Stimulated activated CD4-positive, alpha-beta T cell treated with anti-CD3 and anti-CD28 coated beads, Interleukin-12 subunit alpha, Interleukin-12 subunit beta, amount 100 ng/mL, for 4 hours (primary cell): ENCODE results near the gene NFIL3.
"Not testable (repeated sequence)": the region's sequence is repeated elsewhere in the genome, so short reads cannot be mapped to it uniquely, and the experiment has no call there.

ENCODE experiments used
- DNase-seq: peaks from one replicate; pipeline ENCODE4 v3.0.0-alpha.2; 2020

Gene NFIL3

GRCh38 chr9:91393826-91394225 is 29.8 kb downstream of the NFIL3 start:
- DNase-seq, result no peak

GRCh38 chr9:91392435-91392834 is 31.2 kb downstream of the NFIL3 start:
- no peak for DNase-seq

- no peak for DNase-seq
These were observed 31.8 kb downstream of the NFIL3 start for GRCh38 chr9:91391818-91392217.

- DNase-seq, result no peak
These were observed 32.2 kb downstream of the NFIL3 start for GRCh38 chr9:91391412-91391811.

- not testable (repeated sequence) for DNase-seq
These were observed 33.9 kb downstream of the NFIL3 start for GRCh38 chr9:91389686-91390085.

GRCh38 chr9:91386765-91387164 is 36.9 kb downstream of the NFIL3 start:
- DNase-seq, result no peak

GRCh38 chr9:91384954-91385353 is 38.7 kb downstream of the NFIL3 start:
- DNase-seq, result no peak

GRCh38 chr9:91383577-91383976 is 40.1 kb downstream of the NFIL3 start:
- no peak for DNase-seq

- DNase-seq, result no peak
These were observed 41.3 kb downstream of the NFIL3 start for GRCh38 chr9:91382298-91382697.

GRCh38 chr9:91379426-91379825 is 44.2 kb downstream of the NFIL3 start:
- no peak for DNase-seq

- DNase-seq, result no peak
These were observed 44.9 kb downstream of the NFIL3 start for GRCh38 chr9:91378695-91379127.

GRCh38 chr9:91378054-91378453 is 45.6 kb downstream of the NFIL3 start:
- not testable (repeated sequence) for DNase-seq

- no peak for DNase-seq
These were observed 47.4 kb downstream of the NFIL3 start for GRCh38 chr9:91376239-91376638.

GRCh38 chr9:91374939-91375338 is 48.7 kb downstream of the NFIL3 start:
- DNase-seq, result no peak

- DNase-seq, result no peak
These were observed 51.7 kb downstream of the NFIL3 start for GRCh38 chr9:91371894-91372293.

GRCh38 chr9:91370006-91370405 is 53.6 kb downstream of the NFIL3 start:
- not testable (repeated sequence) for DNase-seq

GRCh38 chr9:91364702-91365101 is 58.9 kb downstream of the NFIL3 start:
- no peak for DNase-seq

- no peak for DNase-seq
These were observed 59.6 kb downstream of the NFIL3 start for GRCh38 chr9:91364005-91364404.

- DNase-seq, result no peak
These were observed 61.5 kb downstream of the NFIL3 start for GRCh38 chr9:91362051-91362611.

GRCh38 chr9:91361291-91362050 is 62.2 kb downstream of the NFIL3 start, which contains the start of gene AUH:
AUH (minus strand) TSS chr9:91361918; CDS start chr9:91361889, 29 bp downstream.
- DNase-seq, result peak; percentile 85

GRCh38 chr9:91360551-91361290 is 62.9 kb downstream of the NFIL3 start:
- DNase-seq, result no peak

GRCh38 chr9:91359734-91360470 is 63.7 kb downstream of the NFIL3 start:
- DNase-seq, result no peak

GRCh38 chr9:91359083-91359482 is 64.5 kb downstream of the NFIL3 start:
- DNase-seq, result no peak
